RCC 7860 (cell line): ENCODE measurements around the gene ROCK2.
A peak's percentile ranks its signal among the peaks of the same experiment; 100 is the strongest.
"Not testable (repeated sequence)": the region's sequence is repeated elsewhere in the genome, so short reads cannot be mapped to it uniquely, and the experiment has no call there.

Experiments
- DNase-seq: peaks from one replicate; pipeline ENCODE4 v3.0.0-alpha.2; 2015; ENCODE audit warnings: low spot score
- FAIRE-seq: peaks from 2 replicates; lab custom pipeline; 2012; peaks lifted over from hg19 to GRCh38; lab: Jason Lieb, UNC

Gene ROCK2

DNA sequence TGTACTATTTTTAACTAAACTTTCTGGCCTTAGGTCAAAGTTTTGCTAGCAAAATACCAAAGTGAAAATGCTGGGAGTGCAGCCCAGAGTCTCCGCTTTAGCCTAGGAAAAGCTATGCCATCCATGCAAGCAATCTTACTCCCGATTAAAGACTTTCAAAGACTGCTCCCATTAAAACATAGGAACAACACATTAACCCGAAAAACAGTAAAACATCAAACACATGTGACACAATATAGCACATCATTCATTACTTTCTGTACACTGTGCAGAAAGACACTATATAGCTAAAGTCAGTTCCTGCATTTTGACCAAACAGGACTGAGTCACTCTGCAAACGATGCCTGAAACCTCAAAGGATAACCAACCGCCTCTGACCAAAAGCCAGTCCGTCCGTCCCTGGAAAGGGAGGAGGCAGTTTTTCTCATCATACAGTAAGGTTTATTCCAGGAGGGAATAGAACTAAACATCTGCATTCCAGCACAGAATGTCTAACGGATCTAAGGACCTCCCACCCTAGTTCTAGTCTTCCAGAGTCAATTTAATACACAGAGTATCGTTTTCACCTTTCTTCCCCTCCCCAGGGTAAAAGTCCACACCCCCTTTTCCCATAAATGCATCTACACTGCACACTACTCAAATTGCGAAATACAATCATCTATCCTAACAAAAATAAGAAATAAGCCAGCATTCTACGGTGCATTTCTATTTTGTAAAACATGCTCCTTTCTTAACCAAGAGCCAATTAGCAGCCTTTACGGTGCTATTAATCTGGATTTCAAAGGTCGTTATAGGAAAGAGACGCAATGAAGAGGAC is 1.7 kb downstream of the ROCK2 start:
- DNase-seq (peak; percentile 62), FAIRE-seq (peak; percentile 90)

DNA sequence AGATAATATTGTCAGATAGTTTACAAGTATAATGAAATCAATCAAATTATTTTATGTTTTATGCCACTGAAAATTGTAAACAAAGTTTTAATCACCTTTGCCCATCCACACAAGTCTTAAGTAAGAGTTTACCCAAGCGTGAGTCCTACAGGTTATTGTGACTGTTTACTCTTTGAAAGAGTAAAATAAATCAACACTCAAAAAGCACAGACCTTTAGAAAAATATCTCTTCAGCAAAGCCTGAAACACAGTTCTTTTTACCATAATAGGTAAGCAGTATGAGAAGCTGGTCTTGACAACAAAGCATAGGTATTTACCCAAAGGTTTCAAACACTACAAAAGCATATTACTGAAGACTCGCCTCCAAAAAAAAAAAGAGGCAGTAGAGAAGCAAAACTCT is 3.7 kb downstream of the ROCK2 start:
- no peak for FAIRE-seq
- no peak for DNase-seq

GRCh38 chr2:11339508-11340083 is 4.8 kb downstream of the ROCK2 start:
- FAIRE-seq: no peak

DNA sequence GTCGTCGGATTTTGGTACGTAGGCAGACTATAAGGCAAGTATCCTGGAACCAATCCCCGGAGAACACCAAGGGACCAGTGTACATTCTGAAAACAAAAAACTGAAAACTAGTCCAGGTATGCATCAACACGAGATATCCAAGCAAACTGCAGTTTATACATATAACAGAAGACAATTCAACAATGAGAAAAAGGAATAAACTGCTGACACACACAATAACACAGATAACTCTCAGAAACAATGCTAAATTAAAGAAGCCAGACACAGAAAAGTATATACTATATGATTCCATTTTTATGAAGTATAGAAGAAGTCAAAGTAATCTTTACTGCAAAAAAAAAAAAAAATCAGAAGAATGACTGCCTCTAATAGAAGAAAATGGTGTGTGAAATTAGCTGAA is 5.9 kb downstream of the ROCK2 start:
- no peak for DNase-seq
- no peak for FAIRE-seq

More at GRCh38 chr2:11339508-11340083, 4.8 kb downstream of the ROCK2 start:
- no peak for DNase-seq

- FAIRE-seq: no peak
- no peak for DNase-seq
Observed at GRCh38 chr2:11337909-11338308, 6.5 kb downstream of the ROCK2 start.

- no peak for FAIRE-seq
- no peak for DNase-seq
Observed at GRCh38 chr2:11336189-11336588, 8.2 kb downstream of the ROCK2 start.

DNA sequence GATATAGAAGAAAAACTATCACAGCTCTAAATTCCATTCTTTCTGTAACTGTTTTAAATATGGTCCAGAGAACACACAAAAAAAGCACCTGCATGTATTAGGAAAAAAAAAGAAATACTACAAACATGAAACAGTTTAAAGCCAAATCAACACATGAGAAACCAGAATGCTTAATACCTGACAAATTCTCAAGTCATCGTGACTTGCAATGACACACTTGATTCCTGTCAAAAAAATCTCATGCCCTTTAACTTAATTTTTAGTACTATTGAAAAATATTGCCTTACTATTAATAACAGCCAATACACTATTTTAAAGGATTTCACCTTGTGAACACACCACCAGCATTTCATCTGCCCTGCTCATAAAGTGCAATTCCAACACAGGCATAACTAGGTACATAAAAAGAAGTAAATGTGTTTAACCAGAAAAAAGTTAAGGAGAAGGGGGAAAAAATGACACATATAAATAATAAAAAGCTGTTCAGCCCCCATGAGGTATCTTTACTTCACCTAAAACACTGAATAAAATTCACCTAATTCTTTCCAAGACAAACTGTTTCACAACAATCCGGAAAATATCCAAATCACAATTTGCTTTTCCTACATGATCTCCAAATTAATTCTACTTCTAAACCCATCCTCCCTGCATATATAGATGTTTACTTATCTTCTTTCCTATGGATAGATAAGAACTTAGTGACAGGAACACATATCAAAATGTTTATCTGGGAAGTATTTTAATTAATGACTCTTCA is 10.8 kb downstream of the ROCK2 start:
- FAIRE-seq (no peak), DNase-seq (no peak)

GRCh38 chr2:11332596-11332995 is 11.8 kb downstream of the ROCK2 start:
- no peak for DNase-seq
- no peak for FAIRE-seq

DNA sequence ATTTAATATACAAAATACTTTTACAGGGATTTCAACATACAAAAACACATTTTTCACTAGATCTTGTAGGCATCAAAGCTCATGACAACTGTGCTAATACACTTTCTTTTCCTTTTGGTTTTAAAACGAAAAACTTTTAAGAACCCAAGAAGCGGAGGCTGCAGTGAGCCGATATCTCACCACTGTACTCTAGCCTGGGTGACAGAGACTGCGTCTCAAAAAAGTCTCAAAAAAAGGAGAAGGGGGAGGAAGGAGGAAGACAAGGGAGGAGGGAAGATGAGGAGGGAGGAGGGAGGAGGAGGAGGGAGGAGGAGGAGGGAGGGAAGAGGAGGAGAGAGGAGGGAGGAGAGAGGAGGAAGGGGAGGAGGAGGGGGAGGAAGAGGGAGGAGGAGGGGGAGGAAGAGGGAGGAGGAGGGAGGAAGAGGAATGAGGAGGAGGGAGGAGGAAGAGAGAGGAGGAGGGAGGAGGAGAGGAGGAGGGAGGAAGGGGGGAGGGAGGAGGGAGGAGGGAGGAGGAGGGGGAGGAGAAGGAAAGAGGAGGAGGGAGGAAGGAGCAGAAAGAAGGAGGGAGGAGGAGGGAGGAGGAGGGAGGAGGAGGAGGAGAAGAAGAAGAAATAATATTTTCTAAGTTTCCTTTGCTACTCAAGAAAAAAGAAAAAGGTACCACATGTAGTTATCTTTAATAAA is 13.8 kb downstream of the ROCK2 start:
- no peak for FAIRE-seq

GRCh38 chr2:11329776-11330175 is 14.7 kb downstream of the ROCK2 start:
- FAIRE-seq: no peak
- no peak for DNase-seq

More for the DNA sequence above, 13.8 kb downstream of the ROCK2 start:
- no peak for DNase-seq

- FAIRE-seq, DNase-seq: not testable (repeated sequence)
Observed at GRCh38 chr2:11328522-11328921, 15.9 kb downstream of the ROCK2 start.

- no peak for FAIRE-seq
- DNase-seq: no peak
Observed at GRCh38 chr2:11327871-11328270, 16.6 kb downstream of the ROCK2 start.

GRCh38 chr2:11326677-11327211 is 17.7 kb downstream of the ROCK2 start:
- FAIRE-seq (no peak), DNase-seq (no peak)

DNA sequence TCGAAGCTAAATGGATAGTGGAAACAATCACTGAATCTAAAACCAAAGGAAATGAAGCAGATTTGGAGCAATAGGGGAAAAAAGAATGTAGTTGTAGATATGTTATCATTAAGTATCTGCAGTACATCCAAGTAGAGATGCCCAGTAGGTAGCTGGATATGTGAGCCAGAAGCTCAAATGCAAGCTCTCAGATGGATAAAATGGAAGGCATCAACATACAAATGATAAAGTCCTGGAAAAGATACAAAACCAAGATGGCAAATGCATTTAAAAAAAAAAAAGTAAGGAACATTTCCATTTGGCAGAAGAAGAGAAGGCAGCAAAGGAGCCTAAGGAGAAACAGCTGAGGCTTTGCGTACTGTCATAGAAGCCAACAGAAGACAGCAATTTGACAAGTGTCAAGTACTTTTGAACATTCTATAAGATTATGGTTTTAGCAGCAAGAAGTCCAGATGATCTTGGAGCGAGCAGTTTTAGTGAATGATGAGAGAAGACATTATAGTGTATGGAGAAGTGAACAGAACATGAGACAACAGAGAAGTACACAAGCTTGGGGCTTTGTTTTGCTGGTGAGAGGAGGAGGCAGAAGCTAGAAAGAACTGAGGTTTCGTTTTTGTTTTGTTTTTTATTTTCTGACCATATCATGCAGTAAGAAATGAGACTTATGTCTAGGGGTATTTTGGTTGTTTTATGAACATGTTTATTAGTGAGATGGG is 18.3 kb downstream of the ROCK2 start:
- FAIRE-seq: no peak
- DNase-seq: no peak

DNA sequence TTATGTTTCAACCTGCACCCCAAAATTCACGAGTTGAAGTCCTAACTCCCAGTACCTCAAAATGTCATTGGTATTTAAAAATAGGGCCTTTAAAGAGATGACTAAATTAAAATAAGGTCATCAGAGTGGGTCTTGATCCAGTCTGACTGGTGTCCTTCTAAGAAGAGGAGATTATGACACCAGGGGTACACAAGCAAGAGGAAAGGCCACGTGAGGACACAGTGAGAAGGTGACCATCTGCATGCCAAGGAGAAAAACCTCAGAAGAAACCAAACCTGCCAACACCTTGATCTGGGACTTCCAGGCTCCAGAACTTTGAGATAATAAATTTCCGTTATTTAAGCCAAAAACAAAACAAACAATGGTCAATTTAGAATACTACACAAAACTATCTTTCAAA is 22.6 kb downstream of the ROCK2 start:
- no peak for DNase-seq
- FAIRE-seq: no peak

- no peak for DNase-seq
- no peak for FAIRE-seq
Observed at GRCh38 chr2:11320698-11321492, 23.5 kb downstream of the ROCK2 start.

GRCh38 chr2:11319939-11320338 is 24.5 kb downstream of the ROCK2 start:
- no peak for DNase-seq
- FAIRE-seq: no peak

GRCh38 chr2:11315074-11315705 is 29.2 kb downstream of the ROCK2 start:
- FAIRE-seq: peak; percentile 55
- no peak for DNase-seq

- no peak for FAIRE-seq
- DNase-seq: no peak
Observed at GRCh38 chr2:11314487-11314886, 29.9 kb downstream of the ROCK2 start.
